ENCODE results near the gene ZCCHC2. TPM values are rescaled to one million over a fixed set of nuclear protein-coding genes. Genes with fewer than 3 reads are reported as not detected.

The ZCCHC2 gene
- polyA plus RNA-seq, 1 donor (not counting 4 experiments of a cell fraction or from before 2014, with no cell fraction given): 12.9 TPM

GRCh38 chr18:62521082-62521481 lies 1.7 kb upstream of the ZCCHC2 start:
- no peak for TF ChIP-seq CTCF (optimal IDR thresholded peaks at IDR 0.05 in 1 of 3, IDR thresholded peaks at IDR 0.05 in 1 of 3, conservative IDR thresholded peaks at IDR 0.05 in 1 of 3; ENCODE audit: extremely low read depth in 1 of 3, insufficient read depth in 2 of 3, low read length in 3 of 3)
- TF ChIP-seq EZH2 (IDR thresholded peaks at IDR 0.05; ENCODE audit: low read length): no peak
- Histone ChIP-seq H4K20me1 (ENCODE audit: control insufficient read depth, extremely low read depth, insufficient read depth, low read length) (no peaks in the 10 kb centered on the region), H3K79me2 (ENCODE audit: control insufficient read depth, insufficient read depth, low read length) (peaks cover 30% of the 10 kb centered on the region), H3K27ac (ENCODE audit: control insufficient read depth, insufficient read depth, low read length) (no peak overlapping the region), H3K9me3 (ENCODE audit: control insufficient read depth, low read depth, low read length) (no peaks in the 10 kb centered on the region), H3K27me3 (ENCODE audit: control insufficient read depth, extremely low read depth, insufficient read depth, low read length) (no peaks in the 10 kb centered on the region), H3K36me3 (ENCODE audit: control insufficient read depth in 2 of 2, extremely low read depth in 1 of 2, insufficient read depth in 2 of 2, low read length in 2 of 2) (no peaks in the 10 kb centered on the region), H3K4me2 (ENCODE audit: control insufficient read depth, extremely low read depth, insufficient read depth, low read depth, low read length) (peak overlapping the region; percentile 95), H3K4me3 (ENCODE audit: control insufficient read depth in 2 of 3, extremely low read depth in 1 of 3, insufficient read depth in 2 of 3, low read depth in 1 of 3, low read length in 3 of 3) (peak overlapping the region in 2 of 3 experiments; percentile 75 to 79), H2AFZ (ENCODE audit: control insufficient read depth, low read length) (no peak overlapping the region), H3K4me1 (ENCODE audit: control insufficient read depth, extremely low read depth, insufficient read depth, low read length) (peaks cover 16% of the 10 kb centered on the region), H3K9ac (ENCODE audit: control insufficient read depth, extremely low read depth, insufficient read depth, low read length) (peak overlapping the region; percentile 94), H3K9me1 (ENCODE audit: control insufficient read depth, extremely low read depth, insufficient read depth, low read length) (no peaks in the 10 kb centered on the region)
- dilution Hi-C loops (cut with MboI; ENCODE audit: extremely low pct_ligation_motif_present, low sequenced_read_pairs): no loop called here
- FAIRE-seq: no peak
- DNase-seq (ENCODE audit: low read depth, low spot score): no peak

- peak overlapping the region; percentile 95 for H3K4me2 ChIP-seq (ENCODE audit: control insufficient read depth, extremely low read depth, insufficient read depth, low read depth, low read length)
- H4K20me1 ChIP-seq (ENCODE audit: control insufficient read depth, extremely low read depth, insufficient read depth, low read length): no peaks in the 10 kb centered on the region
- H3K4me1 ChIP-seq (ENCODE audit: control insufficient read depth, extremely low read depth, insufficient read depth, low read length): peaks cover 16% of the 10 kb centered on the region
- dilution Hi-C loops (cut with MboI; ENCODE audit: extremely low pct_ligation_motif_present, low sequenced_read_pairs): no loop called here
- no peaks in the 10 kb centered on the region for H3K27me3 ChIP-seq (ENCODE audit: control insufficient read depth, extremely low read depth, insufficient read depth, low read length)
- TF ChIP-seq EZH2 (IDR thresholded peaks at IDR 0.05; ENCODE audit: low read length) (no peak), CTCF (optimal IDR thresholded peaks at IDR 0.05 in 1 of 3, IDR thresholded peaks at IDR 0.05 in 1 of 3, conservative IDR thresholded peaks at IDR 0.05 in 1 of 3; ENCODE audit: extremely low read depth in 1 of 3, insufficient read depth in 2 of 3, low read length in 3 of 3) (no peak)
- DNase-seq (ENCODE audit: low read depth, low spot score) (no peak), FAIRE-seq (no peak)
- peak overlapping the region; percentile 81 for H3K27ac ChIP-seq (ENCODE audit: control insufficient read depth, insufficient read depth, low read length)
- H3K9ac ChIP-seq (ENCODE audit: control insufficient read depth, extremely low read depth, insufficient read depth, low read length): peak overlapping the region; percentile 94
- H2AFZ ChIP-seq (ENCODE audit: control insufficient read depth, low read length): no peak overlapping the region
- peak overlapping the region; percentile 69 to 79 (median 75) for H3K4me3 ChIP-seq (ENCODE audit: control insufficient read depth in 2 of 3, extremely low read depth in 1 of 3, insufficient read depth in 2 of 3, low read depth in 1 of 3, low read length in 3 of 3)
- no peaks in the 10 kb centered on the region for H3K36me3 ChIP-seq (ENCODE audit: control insufficient read depth in 2 of 2, extremely low read depth in 1 of 2, insufficient read depth in 2 of 2, low read length in 2 of 2)
- no peaks in the 10 kb centered on the region for H3K9me3 ChIP-seq (ENCODE audit: control insufficient read depth, low read depth, low read length)
- peaks cover 35% of the 10 kb centered on the region for H3K79me2 ChIP-seq (ENCODE audit: control insufficient read depth, insufficient read depth, low read length)
- no peaks in the 10 kb centered on the region for H3K9me1 ChIP-seq (ENCODE audit: control insufficient read depth, extremely low read depth, insufficient read depth, low read length)
Measured at GRCh38 chr18:62521593-62521992, 1.2 kb upstream of the ZCCHC2 start.
